Frontal cortex (tissue), 4 donors: ENCODE results near the gene KIF16B. TPM values are rescaled to one million over a fixed set of nuclear protein-coding genes. Genes with fewer than 3 reads are reported as not detected.

Source experiments
- DNase-seq, 2 donors: peaks; one replicate each; pipeline ENCODE4 v3.0.0; 2012; ENCODE audit warnings: low spot score in 2 of 2
- FAIRE-seq: peaks from 2 replicates; lab custom pipeline; 2012; peaks lifted over from hg19 to GRCh38; lab: Jason Lieb, UNC
- total RNA-seq: library from RNA; depleted of rRNA; stranded (reverse); fragments of >200 nt; gene quantifications from one replicate; pipeline ENCODE4 v1.2.3, GENCODE V29; 2014
- donor health status: control.
- donor health status: control.
- donor health status: control.

KIF16B gene
- total RNA-seq, 1 donor from 2014 or later, result 70.1 TPM

GRCh38 chr20:16317445-16318362 is 255.5 kb downstream of the KIF16B start:
- FAIRE-seq (no peak), DNase-seq (no peak)

DNA sequence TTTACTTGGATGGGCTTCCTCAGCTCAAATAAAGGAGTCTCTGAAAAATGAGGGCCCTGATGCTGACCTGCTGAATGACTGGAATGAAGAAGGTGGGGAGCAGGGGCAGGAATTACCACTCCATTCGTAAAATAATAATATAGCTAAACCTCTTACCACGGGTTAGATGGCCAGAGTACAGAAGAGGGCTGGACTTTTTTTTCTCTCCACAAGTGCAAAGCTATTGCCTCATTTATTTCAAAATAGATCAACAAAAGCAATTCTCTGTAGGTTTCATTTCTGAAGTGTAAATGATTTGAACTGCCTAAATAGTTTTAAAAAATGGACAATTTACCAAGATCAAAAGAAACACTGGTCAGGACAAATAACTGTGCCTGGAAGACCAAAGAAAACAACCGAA is 256.7 kb downstream of the KIF16B start:
- FAIRE-seq, result no peak
- no peak for DNase-seq

GRCh38 chr20:16314748-16315159 is 258.5 kb downstream of the KIF16B start:
- DNase-seq (no peak), FAIRE-seq (no peak)

DNA sequence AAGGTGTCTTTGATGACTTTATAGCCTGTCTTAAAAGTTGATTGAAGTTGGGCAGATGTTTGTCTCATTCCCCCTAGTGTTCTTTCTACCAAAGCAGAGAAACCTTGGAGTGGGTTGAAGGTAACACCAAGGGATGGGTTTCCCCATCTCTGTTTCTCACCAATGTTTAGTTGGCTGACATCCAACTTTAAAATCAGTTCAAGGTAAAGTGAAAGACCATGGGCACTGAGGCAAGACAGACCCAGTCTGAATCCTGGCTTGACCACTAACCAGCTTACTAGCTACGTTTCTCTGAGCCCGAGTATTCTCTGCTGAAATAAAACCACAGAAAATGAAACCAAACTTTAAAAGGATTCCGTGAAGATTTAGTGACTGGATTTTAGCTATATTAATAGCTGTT is 258.9 kb downstream of the KIF16B start:
- FAIRE-seq (no peak), DNase-seq (no peak)

- FAIRE-seq, result no peak
- no peak for DNase-seq
These were observed 259.3 kb downstream of the KIF16B start for GRCh38 chr20:16313917-16314316.

DNA sequence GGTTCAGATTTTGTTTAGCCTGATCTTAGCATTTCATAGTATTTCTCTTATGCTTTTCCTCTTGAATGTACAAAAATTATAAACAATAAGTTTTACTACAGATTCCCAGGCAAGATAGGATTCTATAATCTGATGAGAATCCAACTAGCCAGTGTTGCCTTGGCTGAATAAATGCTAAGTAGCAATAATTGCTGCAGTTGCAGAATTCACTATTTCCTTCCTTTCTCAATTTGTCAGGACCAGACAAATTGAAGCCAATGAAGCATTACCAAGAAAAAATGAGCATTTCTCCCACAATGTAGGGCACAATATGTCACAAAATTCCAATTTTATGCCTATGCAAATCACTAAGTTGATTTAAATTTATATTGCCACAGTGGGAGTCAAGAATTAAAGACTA is 260.2 kb downstream of the KIF16B start:
- no peak for FAIRE-seq
- no peak for DNase-seq

DNA sequence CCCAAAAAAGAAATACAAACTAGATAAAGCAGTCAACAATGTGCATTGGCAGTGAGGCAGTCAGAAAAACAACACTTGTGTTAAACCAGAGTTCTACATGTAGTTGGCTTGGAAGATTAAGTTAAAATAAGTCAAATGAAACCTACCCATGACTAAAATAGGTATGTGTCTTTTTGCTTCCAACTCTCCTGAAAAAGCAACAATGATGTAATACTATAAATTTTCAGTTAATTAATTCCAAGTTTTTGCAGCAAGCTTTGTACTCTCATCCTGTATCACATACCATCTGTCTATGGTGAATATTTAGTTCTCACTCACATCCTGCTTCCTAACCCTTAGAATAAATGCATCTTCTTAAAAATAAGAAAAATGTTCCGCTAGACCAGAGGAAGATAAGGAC is 261.5 kb downstream of the KIF16B start:
- DNase-seq, result no peak

GRCh38 chr20:16308754-16309153 is 264.5 kb downstream of the KIF16B start:
- FAIRE-seq (no peak), DNase-seq (no peak)

More for the DNA sequence above, 261.5 kb downstream of the KIF16B start:
- no peak for FAIRE-seq

GRCh38 chr20:16302818-16303217 is 270.4 kb downstream of the KIF16B start:
- no peak for FAIRE-seq
- DNase-seq, result no peak

- no peak for DNase-seq
- FAIRE-seq, result no peak
These were observed 271.3 kb downstream of the KIF16B start for GRCh38 chr20:16301986-16302385.

- FAIRE-seq (no peak), DNase-seq (no peak)
These were observed 273.4 kb downstream of the KIF16B start for GRCh38 chr20:16299897-16300296.

DNA sequence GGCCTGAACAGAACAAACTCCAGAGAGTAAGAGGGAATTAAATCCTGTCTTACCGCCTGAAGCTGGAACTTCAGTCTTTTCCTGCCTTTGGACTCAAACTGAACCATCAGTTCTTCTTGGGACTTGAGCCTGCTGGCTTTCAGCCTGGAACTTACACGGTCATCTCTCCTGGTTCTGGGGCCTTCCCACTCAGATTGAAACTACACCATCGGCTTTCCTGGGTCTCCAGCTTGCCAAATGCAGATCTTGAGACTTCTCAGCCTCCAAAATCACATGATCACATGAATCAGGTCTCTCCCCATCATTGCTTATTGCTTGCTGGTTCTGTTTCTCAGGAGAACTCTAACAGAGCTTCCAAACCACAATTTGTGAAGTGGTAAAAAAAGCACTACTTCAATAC is 276.3 kb downstream of the KIF16B start:
- no peak for DNase-seq
- no peak for FAIRE-seq

DNA sequence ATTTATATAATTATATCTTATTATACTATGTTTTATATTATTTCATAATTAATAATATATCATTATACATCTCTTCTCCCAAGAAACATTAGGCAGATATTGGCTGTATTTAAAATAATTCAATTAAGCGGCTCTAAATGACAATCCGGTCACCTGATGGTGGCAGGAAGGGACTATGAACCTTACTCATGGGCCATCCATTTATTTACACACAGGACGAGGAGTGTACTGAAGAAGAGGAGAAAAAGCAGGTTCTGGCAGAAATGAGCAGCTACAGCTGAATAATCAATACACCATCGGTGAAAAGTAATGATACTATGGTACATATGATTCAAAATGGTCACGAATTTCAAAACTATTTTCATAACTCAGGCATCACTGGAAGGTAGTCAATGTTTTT is 277.7 kb downstream of the KIF16B start:
- no peak for FAIRE-seq
- no peak for DNase-seq

DNA sequence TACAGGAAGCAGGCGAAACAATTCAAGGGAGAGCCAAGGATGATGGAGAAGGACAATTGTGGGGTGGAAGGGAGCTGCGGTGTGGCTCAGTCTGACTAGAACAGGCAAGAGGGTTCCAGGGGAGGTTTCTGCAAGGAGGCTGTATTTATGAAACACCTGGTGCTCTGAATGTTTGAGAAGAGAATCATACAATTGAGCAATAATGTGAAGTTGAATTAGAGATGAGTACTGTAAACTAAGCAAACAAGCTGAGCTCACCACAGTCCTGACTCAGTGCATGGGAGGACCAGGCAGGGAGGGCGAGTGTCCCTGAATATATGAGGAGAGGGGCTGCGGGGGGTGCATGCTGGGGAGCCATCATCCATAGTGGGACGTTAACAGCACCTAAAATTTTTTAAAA is 279.7 kb downstream of the KIF16B start:
- FAIRE-seq (no peak), DNase-seq (no peak)

GRCh38 chr20:16292226-16292880 is 280.9 kb downstream of the KIF16B start:
- FAIRE-seq, result no peak
- DNase-seq, result no peak

GRCh38 chr20:16290358-16290757 is 282.9 kb downstream of the KIF16B start:
- no peak for DNase-seq
- FAIRE-seq, result no peak

- DNase-seq (no peak), FAIRE-seq (no peak)
These were observed 285.5 kb downstream of the KIF16B start for GRCh38 chr20:16287776-16288175.

DNA sequence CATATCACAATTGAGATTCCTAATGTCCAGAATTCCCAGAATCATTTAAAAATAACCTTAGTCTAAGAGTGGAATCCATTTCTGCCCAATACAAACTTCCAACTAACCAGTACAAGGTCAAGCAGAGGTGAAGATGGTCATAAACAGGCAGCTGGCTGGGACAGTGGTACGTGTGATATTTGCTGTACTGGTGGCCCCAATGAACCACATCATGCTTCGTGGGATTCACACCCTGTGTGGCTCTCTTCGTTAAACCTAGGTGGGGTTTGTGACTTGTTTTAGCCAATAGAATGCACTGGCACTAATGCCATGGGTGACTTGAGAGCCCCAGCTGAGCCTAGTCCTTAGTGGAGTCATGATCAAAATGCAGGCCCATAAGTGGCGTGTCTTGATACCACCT is 286.6 kb downstream of the KIF16B start:
- FAIRE-seq (no peak), DNase-seq (no peak)

- DNase-seq (no peak), FAIRE-seq (no peak)
These were observed 288.7 kb downstream of the KIF16B start for GRCh38 chr20:16284385-16285100.

GRCh38 chr20:16283978-16284377 is 289.3 kb downstream of the KIF16B start:
- FAIRE-seq (no peak), DNase-seq (no peak)

DNA sequence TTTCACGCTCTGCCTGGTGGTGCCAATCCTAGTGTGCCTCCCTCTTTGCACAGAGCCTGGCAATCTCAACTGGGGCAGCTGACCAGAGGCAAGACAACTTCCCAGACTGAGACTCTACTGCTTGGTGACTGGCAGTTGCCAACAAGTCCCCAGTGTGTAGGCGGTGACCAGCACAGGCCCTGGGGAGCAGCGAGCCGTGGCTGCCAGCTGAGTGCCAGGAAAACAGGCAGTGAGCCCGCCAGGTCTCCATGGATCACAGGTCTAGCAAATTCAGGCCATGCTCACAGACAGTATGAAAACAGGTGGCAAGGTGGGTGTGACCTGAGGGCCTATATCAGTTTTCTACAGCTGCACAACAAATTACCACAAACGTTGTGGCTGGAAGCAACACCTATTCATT is 289.9 kb downstream of the KIF16B start:
- no peak for FAIRE-seq
- DNase-seq, result no peak
